Uterus (tissue), 4 donors: ENCODE results near the gene CLTB. TPM values are rescaled to one million over a fixed set of nuclear protein-coding genes. Genes with fewer than 3 reads are reported as not detected.

Source experiments
- DNase-seq, 2 donors: peaks; one replicate each; pipeline ENCODE4 v3.0.0-alpha.2; 2019 to 2020
- H3K27ac ChIP-seq, 2 donors: fragments of 200-600 bp; sonication (generic); 1 replicate in 1 of 2; 2 replicates in 1 of 2; pipeline ENCODE4 v1.5.1; 2016 to 2018
- H3K27me3 ChIP-seq, 2 donors: fragments of 200-600 bp; sonication (generic); one replicate each; pipeline ENCODE4 v1.5.1; 2018 to 2019; ENCODE audit warnings: control low read depth in 1 of 2
- H3K36me3 ChIP-seq, 2 donors: fragments of 200-600 bp; sonication (generic); one replicate each; pipeline ENCODE4 v1.5.1; 2019; ENCODE audit warnings: control low read depth in 1 of 2
- H3K4me1 ChIP-seq, 2 donors: fragments of 200-600 bp; sonication (generic); one replicate each; pipeline ENCODE4 v1.5.1; 2018 to 2019; ENCODE audit warnings: control low read depth in 1 of 2
- H3K4me3 ChIP-seq, 2 donors: fragments of 200-600 bp; sonication (generic); 1 replicate in 1 of 2; 2 replicates in 1 of 2; pipeline ENCODE4 v1.5.1; 2018 to 2019; ENCODE audit warnings: mild to moderate bottlenecking in 1 of 2
- H3K9me3 ChIP-seq, 2 donors: fragments of 200-600 bp; sonication (generic); one replicate each; pipeline ENCODE4 v1.5.1; 2019; ENCODE audit warnings: control low read depth in 1 of 2
- CTCF ChIP-seq, 4 experiments: fragments of 200-600 bp in 2 of 4; fragments of 450-650 bp in 2 of 4; sonication (generic) in 2 of 4; IDR thresholded peaks; one replicate each; pipeline ENCODE4 v1.5.1; 2016 to 2019; ENCODE audit warnings: antibody characterized with exemption in 4 of 4, mild to moderate bottlenecking in 2 of 4, moderate library complexity in 1 of 4
- POLR2A ChIP-seq, 2 donors: fragments of 450-650 bp; IDR thresholded peaks; one replicate each; pipeline ENCODE4 v1.6.1; 2016; ENCODE audit warnings: antibody characterized with exemption in 2 of 2, mild to moderate bottlenecking in 1 of 2, moderate library complexity in 1 of 2
- intact Hi-C: fragments of 100-400 bp; cut with DNase I; formaldehyde crosslinking; loops from one replicate; pipeline ENCODE4 v1.15.1; 2023; ENCODE audit warnings: low total_unique reads
- total RNA-seq, 4 donors: library from RNA; depleted of rRNA in 3 of 4; stranded (reverse); fragments of >200 nt in 3 of 4; gene quantifications; one replicate each; pipeline versions ENCODE4 v1.1.0 to v1.2.4, GENCODE V29; 2014 to 2023
- donor health status: DM: yes; HTN: yes; CAD: no.

Gene CLTB
- total RNA-seq, 4 donors from 2014 or later: 34.7 to 162 (median 63.4) TPM

GRCh38 chr5:176440927-176441706 lies 24.8 kb upstream of the CLTB start:
- Histone ChIP-seq H3K27ac (no peak overlapping the region), H3K4me3 (no peak overlapping the region), H3K9me3 (no peaks in the 10 kb centered on the region), H3K4me1 (no peaks in the 10 kb centered on the region), H3K27me3 (no peaks in the 10 kb centered on the region), H3K36me3 (no peaks in the 10 kb centered on the region)
- DNase-seq: no peak
- intact Hi-C loops: no loop called here
- TF ChIP-seq CTCF (IDR thresholded peaks at IDR 0.05) (no peak), POLR2A (IDR thresholded peaks at IDR 0.05) (no peak)

GRCh38 chr5:176438959-176439757 lies 22.8 kb upstream of the CLTB start:
- TF ChIP-seq POLR2A (IDR thresholded peaks at IDR 0.05): no peak
- no peak for TF ChIP-seq CTCF (IDR thresholded peaks at IDR 0.05)
- H3K4me1 ChIP-seq: no peaks in the 10 kb centered on the region
- no peak for DNase-seq
- no peak overlapping the region for H3K4me3 ChIP-seq
- no peaks in the 10 kb centered on the region for H3K27me3 ChIP-seq
- no peaks in the 10 kb centered on the region for H3K9me3 ChIP-seq
- H3K27ac ChIP-seq: no peak overlapping the region
- intact Hi-C loops: no loop called here
- H3K36me3 ChIP-seq: no peaks in the 10 kb centered on the region

- intact Hi-C loops: no loop called here
- Histone ChIP-seq H3K36me3 (no peaks in the 10 kb centered on the region), H3K27ac (no peak overlapping the region), H3K4me1 (no peaks in the 10 kb centered on the region), H3K27me3 (no peaks in the 10 kb centered on the region), H3K9me3 (no peaks in the 10 kb centered on the region), H3K4me3 (no peak overlapping the region)
- DNase-seq: no peak
- no peak for TF ChIP-seq POLR2A (IDR thresholded peaks at IDR 0.05)
- no peak for TF ChIP-seq CTCF (IDR thresholded peaks at IDR 0.05)
Observed at GRCh38 chr5:176436656-176437055, 20.3 kb upstream of the CLTB start.

GRCh38 chr5:176432707-176433106 lies 16.4 kb upstream of the CLTB start:
- Histone ChIP-seq H3K4me1 (no peaks in the 10 kb centered on the region), H3K4me3 (no peak overlapping the region), H3K27ac (no peak overlapping the region), H3K9me3 (no peaks in the 10 kb centered on the region), H3K27me3 (no peaks in the 10 kb centered on the region), H3K36me3 (no peaks in the 10 kb centered on the region)
- TF ChIP-seq POLR2A (IDR thresholded peaks at IDR 0.05): no peak
- no peak for TF ChIP-seq CTCF (IDR thresholded peaks at IDR 0.05)
- intact Hi-C loops: no loop called here
- no peak for DNase-seq

GRCh38 chr5:176429972-176430371 lies 13.6 kb upstream of the CLTB start:
- Histone ChIP-seq H3K4me3 (no peak overlapping the region), H3K36me3 (no peaks in the 10 kb centered on the region), H3K27me3 (no peaks in the 10 kb centered on the region), H3K9me3 (no peaks in the 10 kb centered on the region), H3K27ac (no peak overlapping the region), H3K4me1 (no peaks in the 10 kb centered on the region)
- TF ChIP-seq CTCF (IDR thresholded peaks at IDR 0.05) (no peak), POLR2A (IDR thresholded peaks at IDR 0.05) (no peak)
- intact Hi-C loops: no loop called here
- no peak for DNase-seq
